Raji (cell line): ENCODE results near the gene POP7.

Source experiments
- POLR2A ChIP-seq: IDR thresholded peaks from 2 replicates; pipeline ENCODE4 v1.6.1; 2011; ENCODE audit warnings: low read depth, low read length, control low read depth; ENCODE audit not compliant: insufficient read depth

POP7 gene

DNA sequence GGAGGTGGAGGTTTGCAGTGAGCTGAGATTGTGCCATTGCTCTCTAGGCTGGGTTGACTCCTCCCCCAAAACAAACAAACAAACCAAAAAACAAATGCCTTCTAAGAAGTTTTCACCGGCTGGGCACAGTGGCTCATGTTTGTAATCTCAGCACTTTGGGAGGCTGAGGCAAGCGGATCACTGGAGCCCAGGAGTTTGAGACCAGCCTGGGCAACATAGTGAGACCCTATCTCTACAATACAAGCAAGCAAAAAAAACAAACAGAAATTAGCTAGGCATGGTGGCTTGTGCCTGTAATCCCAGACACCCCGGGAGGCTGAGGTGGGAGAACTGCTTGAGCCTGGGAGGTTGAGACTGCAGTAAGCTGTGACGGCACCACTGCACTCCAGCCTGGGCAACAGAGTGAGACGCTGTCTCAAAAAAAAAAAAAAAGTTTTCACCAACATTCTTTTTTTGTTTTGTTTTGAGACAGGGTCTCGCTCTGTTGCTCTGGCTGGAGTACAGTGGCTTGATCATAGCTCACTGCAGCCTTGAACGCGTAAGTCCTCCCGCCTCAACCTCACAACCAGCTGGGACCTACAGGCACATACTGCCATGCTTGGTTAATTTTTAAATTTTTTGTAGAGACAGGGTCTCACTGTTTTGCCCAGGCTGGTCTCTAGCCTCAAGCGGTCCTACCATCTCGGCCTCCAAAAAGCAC lies 26.2 kb downstream of the POP7 start:
- TF ChIP-seq POLR2A = no peak

DNA sequence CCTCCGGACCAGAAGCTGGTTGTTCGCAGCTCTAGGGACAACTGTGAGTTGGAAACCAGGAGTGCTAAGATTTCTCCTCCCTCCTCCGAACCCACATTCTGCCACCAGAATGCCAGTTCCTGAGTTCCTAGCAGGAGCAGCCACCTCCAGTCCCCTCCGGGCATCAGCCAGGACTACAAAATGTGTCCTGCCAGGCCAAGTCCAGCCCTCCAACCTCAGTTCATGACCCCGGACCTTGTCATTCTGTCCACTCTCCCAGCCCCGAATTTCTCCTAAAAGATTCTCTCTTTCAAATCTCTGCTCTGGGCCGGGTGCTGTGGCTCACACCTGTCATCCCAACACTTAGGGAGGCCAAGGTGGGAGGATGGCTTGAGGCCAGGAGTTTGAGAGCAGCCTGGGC lies 29.8 kb downstream of the POP7 start:
- TF ChIP-seq POLR2A = no peak

DNA sequence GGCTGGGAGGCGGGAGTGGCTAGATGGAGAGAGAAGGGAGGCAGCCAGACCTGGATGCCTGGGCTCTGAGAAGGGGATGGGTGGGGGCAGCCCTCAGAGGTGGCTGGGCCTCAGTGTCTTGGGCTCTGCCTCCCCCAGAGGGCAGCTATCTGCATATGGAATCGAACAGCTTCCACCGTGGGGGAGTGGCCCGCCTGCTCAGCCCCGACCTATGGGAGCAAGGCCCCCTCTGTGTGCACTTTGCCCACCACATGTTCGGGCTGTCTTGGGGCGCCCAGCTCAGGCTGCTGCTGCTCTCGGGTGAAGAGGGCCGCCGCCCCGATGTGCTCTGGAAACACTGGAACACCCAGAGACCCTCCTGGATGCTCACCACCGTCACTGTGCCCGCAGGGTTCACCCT lies 30.8 kb downstream of the POP7 start:
- no peak for TF ChIP-seq POLR2A

DNA sequence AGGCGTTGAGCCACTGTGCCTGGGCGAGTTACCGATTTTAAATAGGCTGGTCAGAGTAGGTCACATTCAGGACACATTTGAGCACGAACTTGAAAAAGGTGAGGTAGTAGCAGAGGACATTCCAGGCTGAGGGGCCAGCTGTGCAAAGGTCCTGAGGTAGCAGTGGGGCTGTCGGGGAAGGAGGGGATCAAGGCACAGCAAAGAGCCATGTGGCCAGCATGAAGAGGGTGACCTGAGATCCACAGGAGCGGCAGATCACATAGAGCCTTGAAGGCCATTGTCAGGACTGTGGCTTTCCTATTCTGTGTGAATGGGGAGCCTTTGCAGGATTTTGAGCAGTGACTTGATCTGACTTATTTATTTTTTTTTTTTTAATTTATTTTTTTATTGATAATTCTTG lies 34.0 kb downstream of the POP7 start:
- TF ChIP-seq POLR2A = no peak

DNA sequence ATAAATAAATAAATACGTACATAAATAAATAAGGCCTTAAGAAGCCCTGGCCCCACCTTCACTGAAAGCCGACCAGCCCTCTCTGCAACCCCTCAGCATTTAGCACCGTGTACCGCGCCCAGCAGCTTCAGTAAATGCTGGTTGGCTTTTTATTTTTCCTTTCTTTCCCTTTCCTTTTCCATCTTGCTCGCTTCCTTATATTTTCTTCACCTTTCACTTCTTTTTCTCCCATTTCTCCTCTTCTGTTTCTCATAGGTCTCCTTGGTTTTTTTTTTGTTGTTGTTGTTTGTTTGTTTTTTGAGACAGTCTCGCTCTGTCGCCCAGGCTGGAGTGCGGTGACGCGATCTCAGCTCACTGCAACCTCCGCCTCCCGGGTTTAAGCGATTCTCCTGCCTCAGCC lies 38.7 kb downstream of the POP7 start:
- no peak for TF ChIP-seq POLR2A

DNA sequence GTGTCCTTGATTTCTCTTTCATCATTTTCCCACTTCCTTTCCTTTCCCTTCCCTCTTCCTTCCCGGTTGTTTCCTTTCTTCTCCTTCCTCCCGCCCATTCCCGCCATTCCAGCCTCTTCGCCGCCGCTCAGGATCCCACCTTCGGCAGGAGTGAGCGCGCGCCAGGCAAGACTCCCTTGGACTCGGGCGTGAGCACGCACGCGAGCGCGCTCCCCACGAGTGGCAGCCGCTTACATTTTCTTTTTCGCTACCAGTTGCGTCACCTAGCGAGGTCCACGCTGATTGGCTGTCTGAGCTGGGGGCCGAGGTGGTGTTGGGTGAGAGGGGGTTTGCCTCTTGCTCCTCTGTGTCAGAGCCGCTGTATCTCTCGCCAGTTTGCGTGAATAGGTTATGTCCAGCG lies 39.3 kb downstream of the POP7 start:
- TF ChIP-seq POLR2A = no peak

DNA sequence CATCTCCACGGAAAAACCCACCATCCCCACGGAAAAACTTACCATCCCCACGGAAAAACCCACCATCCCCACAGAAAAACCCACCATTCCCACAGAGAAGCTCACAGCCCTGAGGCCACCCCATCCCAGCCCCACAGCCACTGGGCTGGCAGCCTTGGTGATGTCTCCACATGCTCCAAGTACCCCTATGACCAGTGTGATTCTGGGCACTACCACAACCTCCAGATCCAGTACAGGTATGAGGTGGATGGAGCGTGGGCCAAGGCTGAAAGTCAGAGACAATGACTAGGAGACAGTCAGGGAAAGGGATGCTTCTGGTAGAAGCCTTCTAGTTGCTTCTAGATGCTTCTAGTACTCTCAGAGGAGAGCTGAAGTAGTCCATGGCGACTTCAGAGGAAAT lies 47.1 kb downstream of the POP7 start:
- no peak for TF ChIP-seq POLR2A

DNA sequence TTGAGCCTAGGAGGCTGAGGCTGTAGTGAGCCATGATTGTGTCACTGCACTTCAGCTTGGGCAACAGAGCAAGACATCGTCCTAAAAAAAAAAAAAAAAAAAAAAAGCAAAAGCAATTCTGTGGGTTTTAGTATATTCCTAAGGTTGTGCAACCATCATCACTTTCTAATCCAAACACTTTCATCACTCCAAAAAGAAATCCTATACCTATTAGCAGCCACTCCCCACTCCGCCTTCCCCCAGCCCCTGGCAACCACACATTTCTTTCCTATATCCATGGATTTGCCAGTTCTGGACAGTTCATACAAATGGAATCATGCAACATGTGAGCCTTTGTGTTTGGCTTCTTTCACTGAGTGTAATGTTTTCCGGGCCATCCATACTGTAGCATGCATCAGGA lies 47.8 kb downstream of the POP7 start:
- TF ChIP-seq POLR2A = no peak
